Epithelial cell of esophagus (primary cell): ENCODE results near the gene SNRPA1.
A peak's percentile ranks its signal among the peaks of the same experiment; 100 is the strongest.

Source experiments
- DNase-seq: peaks from one replicate; pipeline ENCODE4 v3.0.0; 2010; ENCODE audit warnings: low read depth
- H3K4me3 ChIP-seq: 2 replicates; pipeline ENCODE4 v1.5.1; 2011; ENCODE audit warnings: mild to moderate bottlenecking, low read length, control low read depth
- CTCF ChIP-seq: IDR thresholded peaks from 2 replicates; pipeline ENCODE4 v1.5.1; 2011; ENCODE audit warnings: low read depth, mild to moderate bottlenecking, low read length, control low read depth, inconsistent platforms; ENCODE audit not compliant: insufficient read depth; ENCODE audit errors: missing control alignments

The SNRPA1 gene

GRCh38 chr15:101233651-101234280 lies 61.3 kb downstream of the SNRPA1 start:
- H3K4me3 ChIP-seq, result no peak overlapping the region
- TF ChIP-seq CTCF, result no peak
- peak; percentile 57 for DNase-seq

- TF ChIP-seq CTCF, result no peak
- DNase-seq, result no peak
- H3K4me3 ChIP-seq, result no peak overlapping the region
Observed at GRCh38 chr15:101232677-101233076, 62.4 kb downstream of the SNRPA1 start.
